AG09319 (cell line): ENCODE measurements around the gene GLI3.

Experiments used
- DNase-seq: peaks from one replicate; pipeline ENCODE4 v3.0.0-alpha.2; 2010; ENCODE audit warnings: low read depth; ENCODE audit errors: extremely low read depth
- CTCF ChIP-seq: IDR thresholded peaks from 2 replicates; pipeline ENCODE4 v1.5.1; 2011; ENCODE audit warnings: low read depth, mild to moderate bottlenecking, inconsistent platforms, low read length, moderate library complexity

Gene GLI3

GRCh38 chr7:41928166-41928565 lies 308.8 kb downstream of the GLI3 start:
- DNase-seq: no peak
- no peak for TF ChIP-seq CTCF

- no peak for DNase-seq
- no peak for TF ChIP-seq CTCF
Measured at GRCh38 chr7:41927380-41927779, 309.6 kb downstream of the GLI3 start.

GRCh38 chr7:41925946-41926345 lies 311.1 kb downstream of the GLI3 start:
- TF ChIP-seq CTCF: no peak
- DNase-seq: no peak

GRCh38 chr7:41924796-41925195 lies 312.2 kb downstream of the GLI3 start:
- TF ChIP-seq CTCF: no peak
- no peak for DNase-seq

GRCh38 chr7:41922373-41922772 lies 314.6 kb downstream of the GLI3 start:
- TF ChIP-seq CTCF: no peak
- DNase-seq: no peak

- TF ChIP-seq CTCF: no peak
- DNase-seq: peak; percentile 65
Measured at GRCh38 chr7:41921453-41921981, 315.5 kb downstream of the GLI3 start.

GRCh38 chr7:41918597-41918996 lies 318.4 kb downstream of the GLI3 start:
- no peak for TF ChIP-seq CTCF
- no peak for DNase-seq
